Chondrocyte (in vitro differentiated cells): ENCODE measurements around the gene DEFB124. TPM values are rescaled to one million over a fixed set of nuclear protein-coding genes. Genes with fewer than 3 reads are reported as not detected.

Experiments used
- DNase-seq: peaks from one replicate; pipeline ENCODE4 v3.0.0; 2021; ENCODE audit warnings: mixed read lengths, low spot score
- H3K27ac Mint-ChIP-seq: one replicate; pipeline ENCODE4 v1.8.0; 2021; ENCODE audit warnings: mild to moderate bottlenecking, moderate library complexity, mixed read lengths; ENCODE audit not compliant: unreplicated experiment
- H3K27me3 Mint-ChIP-seq: 2 replicates; pipeline ENCODE4 v1.8.0; 2021; ENCODE audit warnings: low read depth, mixed read lengths
- H3K36me3 Mint-ChIP-seq: 2 replicates; pipeline ENCODE4 v1.8.0; 2021; ENCODE audit warnings: low read depth, mixed read lengths
- H3K4me1 Mint-ChIP-seq: 2 replicates; pipeline ENCODE4 v1.8.0; 2021; ENCODE audit warnings: low read depth, mild to moderate bottlenecking, mixed read lengths
- H3K4me3 Mint-ChIP-seq: one replicate; pipeline ENCODE4 v1.8.0; 2021; ENCODE audit warnings: mild to moderate bottlenecking, moderate library complexity, mixed read lengths; ENCODE audit not compliant: unreplicated experiment
- H3K9me3 Mint-ChIP-seq: 2 replicates; pipeline ENCODE4 v1.8.0; 2021; ENCODE audit warnings: low read depth, mixed read lengths
- CTCF ChIP-seq: fragments of 200-600 bp; sonication (generic); IDR thresholded peaks from 2 replicates; pipeline ENCODE4 v1.5.0; 2021; ENCODE audit warnings: antibody characterized with exemption, mild to moderate bottlenecking, moderate library complexity
- total RNA-seq: library from RNA; stranded (reverse); gene quantifications from 3 replicates; pipeline ENCODE4 v1.2.1, GENCODE V29; 2021

DEFB124 gene
- total RNA-seq, 1 donor from 2014 or later, result not detected

DNA sequence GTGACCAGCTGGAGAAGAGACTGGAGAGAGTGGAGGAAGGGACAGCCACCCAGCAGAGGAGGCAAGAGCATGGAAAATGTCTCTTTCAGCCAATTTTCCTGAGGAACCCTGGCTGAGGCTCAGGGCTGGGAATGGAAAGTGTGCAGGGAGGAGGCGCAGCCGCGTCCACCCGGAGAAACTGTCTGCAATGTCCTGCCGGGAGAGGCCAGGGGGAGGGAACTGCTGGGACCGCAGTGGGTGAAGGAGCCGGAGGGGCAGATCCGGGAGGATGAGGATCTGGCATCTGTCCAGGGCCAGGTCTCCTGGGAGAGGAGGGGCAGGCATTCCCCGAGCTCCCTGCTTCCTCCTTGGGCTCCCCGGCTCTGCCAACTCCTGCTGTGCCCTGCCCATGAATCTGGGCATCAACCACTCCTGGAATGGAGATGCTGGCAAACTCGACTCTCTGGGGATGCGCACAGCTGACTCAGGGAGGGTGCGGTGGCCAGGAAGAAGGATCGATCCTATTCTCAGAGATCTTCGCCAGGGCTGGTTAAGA, 21.9 kb upstream of the DEFB124 start:
- no peak for DNase-seq
- H3K4me1 Mint-ChIP-seq, result peaks cover 23% of the 10 kb centered on the region
- H3K27ac Mint-ChIP-seq, result peak overlapping the region; percentile 90
- H3K4me3 Mint-ChIP-seq, result peak overlapping the region; percentile 47
- peak; percentile 7 for TF ChIP-seq CTCF
- peaks cover 14% of the 10 kb centered on the region for H3K27me3 Mint-ChIP-seq
- H3K36me3 Mint-ChIP-seq, result no peaks in the 10 kb centered on the region
- peaks cover 3% of the 10 kb centered on the region for H3K9me3 Mint-ChIP-seq

DNA sequence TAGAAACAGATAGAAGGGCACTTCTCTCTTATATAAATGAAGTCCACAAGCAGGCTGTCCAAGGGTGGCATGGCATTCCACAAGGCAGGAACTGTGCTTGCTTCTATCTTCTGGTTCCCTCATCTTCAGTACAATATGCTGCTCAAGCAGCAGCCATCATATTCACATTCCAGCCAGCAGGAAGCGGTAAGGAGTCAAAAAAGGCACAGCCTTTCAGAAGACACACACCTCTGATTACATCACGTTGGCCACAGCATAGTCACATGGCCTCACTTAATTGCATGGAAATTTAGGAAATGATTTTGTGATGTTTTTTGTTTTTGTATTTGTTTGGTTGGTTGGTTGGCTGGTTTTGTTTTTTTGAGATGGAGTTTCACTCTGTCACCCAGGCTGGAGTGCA, 19.2 kb upstream of the DEFB124 start:
- no peak overlapping the region for H3K27ac Mint-ChIP-seq
- H3K9me3 Mint-ChIP-seq, result peaks cover 3% of the 10 kb centered on the region
- peaks cover 28% of the 10 kb centered on the region for H3K27me3 Mint-ChIP-seq
- peaks cover 23% of the 10 kb centered on the region for H3K4me1 Mint-ChIP-seq
- no peak for DNase-seq
- TF ChIP-seq CTCF, result peak; percentile 73
- no peaks in the 10 kb centered on the region for H3K36me3 Mint-ChIP-seq
- H3K4me3 Mint-ChIP-seq, result no peak overlapping the region

- peaks cover 3% of the 10 kb centered on the region for H3K9me3 Mint-ChIP-seq
- H3K4me3 Mint-ChIP-seq, result no peak overlapping the region
- TF ChIP-seq CTCF, result no peak
Observed at GRCh38 chr20:31490752-31491151, 15.8 kb upstream of the DEFB124 start.

DNA sequence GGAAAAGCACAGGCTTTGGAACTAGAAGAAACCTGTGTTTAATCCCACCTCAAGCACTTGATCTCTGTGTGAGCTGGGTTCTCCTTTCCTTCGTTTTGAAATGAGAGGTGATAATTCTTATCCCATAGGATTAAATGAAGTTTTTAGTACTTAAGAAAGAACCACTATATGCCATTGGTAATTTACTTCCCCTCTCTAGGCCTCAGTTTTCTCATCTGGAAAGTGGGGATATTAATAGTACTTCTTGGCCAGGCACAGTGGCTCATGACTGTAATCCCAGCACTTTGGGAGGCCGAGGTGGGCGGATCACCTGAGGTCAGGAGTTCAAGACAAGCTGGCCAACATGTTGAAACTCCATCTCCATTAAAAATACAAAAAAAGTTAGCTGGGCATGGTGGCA, 14.2 kb upstream of the DEFB124 start:
- peaks cover 47% of the 10 kb centered on the region for H3K27me3 Mint-ChIP-seq
- no peaks in the 10 kb centered on the region for H3K4me1 Mint-ChIP-seq
- no peak overlapping the region for H3K27ac Mint-ChIP-seq
- no peak for DNase-seq
- no peak overlapping the region for H3K4me3 Mint-ChIP-seq
- H3K36me3 Mint-ChIP-seq, result no peaks in the 10 kb centered on the region
- H3K9me3 Mint-ChIP-seq, result no peaks in the 10 kb centered on the region
- no peak for TF ChIP-seq CTCF

More at GRCh38 chr20:31490752-31491151, 15.8 kb upstream of the DEFB124 start:
- H3K27ac Mint-ChIP-seq, result no peak overlapping the region
- peaks cover 54% of the 10 kb centered on the region for H3K27me3 Mint-ChIP-seq
- H3K36me3 Mint-ChIP-seq, result no peaks in the 10 kb centered on the region
- H3K4me1 Mint-ChIP-seq, result no peaks in the 10 kb centered on the region
- DNase-seq, result no peak

- Mint-ChIP-seq H3K9me3 (no peaks in the 10 kb centered on the region), H3K4me1 (no peaks in the 10 kb centered on the region), H3K4me3 (no peak overlapping the region), H3K27ac (no peak overlapping the region), H3K27me3 (peaks cover 45% of the 10 kb centered on the region), H3K36me3 (no peaks in the 10 kb centered on the region)
- no peak for DNase-seq
- TF ChIP-seq CTCF, result no peak
Observed at GRCh38 chr20:31488115-31488514, 13.2 kb upstream of the DEFB124 start.
